Stomach (tissue), 4 donors: ENCODE data around the gene PRICKLE2.

Source experiments
- EP300 ChIP-seq: sonication (generic); formaldehyde crosslinking; IDR thresholded peaks from one replicate; pipeline ENCODE4 v1.6.1; 2017; ENCODE audit warnings: antibody characterized with exemption
- POLR2A ChIP-seq, 4 donors: fragments of 450-650 bp; IDR thresholded peaks; one replicate each; pipeline ENCODE4 v1.6.1; 2016; ENCODE audit warnings: antibody characterized with exemption in 4 of 4, control low read depth in 2 of 4, mild to moderate bottlenecking in 1 of 4, moderate library complexity in 1 of 4
- POLR2AphosphoS5 ChIP-seq, 3 donors: sonication (generic); formaldehyde crosslinking; IDR thresholded peaks; one replicate each; pipeline ENCODE4 v1.6.1; 2016; ENCODE audit warnings: antibody characterized with exemption in 3 of 3
- TF ChIP-seq, protein P1 (sequence below), 7 experiments: fragments of 450-650 bp in 4 of 7; fragments of 200-600 bp in 3 of 7; sonication (generic) in 3 of 7; IDR thresholded peaks; one replicate each; pipeline ENCODE4 v1.5.1; 2016 to 2019; ENCODE audit warnings: antibody characterized with exemption in 7 of 7, control low read depth in 2 of 7, mild to moderate bottlenecking in 1 of 7

DNA sequence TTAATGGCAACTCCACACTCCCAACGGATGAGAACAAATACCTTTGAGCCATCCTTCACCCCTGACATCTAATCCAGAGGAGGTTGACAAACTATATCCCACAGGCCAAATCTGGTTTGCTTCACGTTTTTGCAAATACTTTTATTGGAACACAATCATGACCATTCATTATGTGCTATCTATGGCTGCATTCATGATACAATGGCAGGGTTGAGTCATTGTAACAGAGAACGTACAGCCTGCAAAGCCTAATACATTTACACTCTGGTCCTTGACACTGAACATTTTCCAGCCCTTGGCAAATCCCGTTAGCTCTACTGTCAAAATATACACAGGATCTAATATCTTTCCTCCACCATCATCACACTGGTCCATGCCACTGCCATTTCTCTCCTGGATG lies 7.6 kb upstream of the PRICKLE2 start:
- TF ChIP-seq, protein P1, sequence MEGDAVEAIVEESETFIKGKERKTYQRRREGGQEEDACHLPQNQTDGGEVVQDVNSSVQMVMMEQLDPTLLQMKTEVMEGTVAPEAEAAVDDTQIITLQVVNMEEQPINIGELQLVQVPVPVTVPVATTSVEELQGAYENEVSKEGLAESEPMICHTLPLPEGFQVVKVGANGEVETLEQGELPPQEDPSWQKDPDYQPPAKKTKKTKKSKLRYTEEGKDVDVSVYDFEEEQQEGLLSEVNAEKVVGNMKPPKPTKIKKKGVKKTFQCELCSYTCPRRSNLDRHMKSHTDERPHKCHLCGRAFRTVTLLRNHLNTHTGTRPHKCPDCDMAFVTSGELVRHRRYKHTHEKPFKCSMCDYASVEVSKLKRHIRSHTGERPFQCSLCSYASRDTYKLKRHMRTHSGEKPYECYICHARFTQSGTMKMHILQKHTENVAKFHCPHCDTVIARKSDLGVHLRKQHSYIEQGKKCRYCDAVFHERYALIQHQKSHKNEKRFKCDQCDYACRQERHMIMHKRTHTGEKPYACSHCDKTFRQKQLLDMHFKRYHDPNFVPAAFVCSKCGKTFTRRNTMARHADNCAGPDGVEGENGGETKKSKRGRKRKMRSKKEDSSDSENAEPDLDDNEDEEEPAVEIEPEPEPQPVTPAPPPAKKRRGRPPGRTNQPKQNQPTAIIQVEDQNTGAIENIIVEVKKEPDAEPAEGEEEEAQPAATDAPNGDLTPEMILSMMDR (IDR thresholded peaks at IDR 0.05), result no peak
- TF ChIP-seq POLR2A (IDR thresholded peaks at IDR 0.05), result no peak
- TF ChIP-seq POLR2AphosphoS5 (IDR thresholded peaks at IDR 0.05), result no peak
- no peak for TF ChIP-seq EP300
